ENCODE results near the gene MCCC2. TPM values are rescaled to one million over a fixed set of nuclear protein-coding genes. Genes with fewer than 3 reads are reported as not detected.
A peak's percentile ranks its signal among the peaks of the same experiment; 100 is the strongest.

The MCCC2 gene
- total and polyA plus RNA-seq, 2 of the 13 experiments (the other 11 are each of a cell fraction or from before 2014, with no cell fraction given) = 44.8 to 83.6 TPM

DNA sequence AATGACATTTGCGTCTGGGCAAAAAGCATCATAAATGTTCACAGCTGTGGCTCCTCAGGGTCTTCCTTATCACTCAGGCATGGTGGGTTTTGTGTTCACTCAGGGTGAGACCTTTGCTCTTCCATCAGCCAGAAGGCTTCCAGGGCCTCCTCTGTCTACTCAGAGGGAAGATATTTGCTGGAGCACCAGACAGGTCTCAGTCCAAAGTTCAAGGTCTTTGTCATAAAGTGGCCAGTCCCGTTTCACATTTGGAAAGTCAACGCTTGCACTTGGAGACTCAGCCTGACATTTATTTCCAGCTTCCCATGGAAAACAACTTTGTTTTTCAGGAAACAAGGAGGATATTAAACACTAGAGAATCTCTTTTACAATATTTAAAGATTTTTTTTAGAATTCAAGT, 119.8 kb downstream of the MCCC2 start:
- no peaks in the 10 kb centered on the region for H3K79me2 ChIP-seq (ENCODE audit: insufficient read depth, low read length)
- in situ Hi-C loops (cut with HindIII; ENCODE audit: extremely low pct_ligation_motif_present, low pct_unique_long_range_greater_than_20kb) = no loop called here
- H3K9ac ChIP-seq (ENCODE audit: insufficient read depth, low read depth, low read length) = no peak overlapping the region
- 5% methylated on average over 3 of the region's 3 CpGs for WGBS (ENCODE audit: low lambda C conversion rate)
- H4K20me1 ChIP-seq (ENCODE audit: insufficient read depth, low read length) = no peaks in the 10 kb centered on the region
- no peaks in the 10 kb centered on the region for H3K36me3 ChIP-seq (replicated peaks in 1 of 2; ENCODE audit: control insufficient read depth in 1 of 2, insufficient read depth in 2 of 2, low read length in 2 of 2)
- H3K4me1 ChIP-seq (ENCODE audit: insufficient read depth, low read length) = peaks cover 14% of the 10 kb centered on the region; the same call in 1 of the 2 replicates
- H3K4me3 ChIP-seq (replicated peaks in 1 of 3; ENCODE audit: insufficient read depth in 1 of 3, low read depth in 2 of 3, low read length in 3 of 3) = no peak overlapping the region
- no peaks in the 10 kb centered on the region for H3K9me3 ChIP-seq (ENCODE audit: low read length)
- intact Hi-C loops (cut with micrococcal nuclease; ENCODE audit: unreplicated experiment) = no loop called here
- CTCF ChIA-PET (ENCODE audit: low intra/inter-chr PET ratio, low total read pairs) = no interaction called here
- ATAC-seq = no peak
- H3K27me3 ChIP-seq (ENCODE audit: control insufficient read depth in 1 of 2, insufficient read depth in 2 of 2, low read length in 2 of 2) = no peaks in the 10 kb centered on the region; a peak in 1 of 5 replicates
- FAIRE-seq = peak; percentile 43
- DNase-seq (ENCODE audit: low spot score) = peak; percentile 39
- POLR2A ChIA-PET = interaction anchor here (0.9 to 2.1 kb wide), 2 partner anchors 11 to 13 kb away, joined by 3 to 11 read pairs; no protein-coding TSS in a partner anchor
- no peak overlapping the region for H3K4me2 ChIP-seq (ENCODE audit: low read depth, low read length)
- no peak overlapping the region for H2AFZ ChIP-seq (ENCODE audit: low read length)
- H3K27ac ChIP-seq (ENCODE audit: extremely low read length, insufficient read depth, low read length) = no peak overlapping the region
- no TSS peak for BruUV-seq (replicated peaks)
- TF ChIP-seq MED1 (CRISPR knock-in tag; IDR thresholded peaks at IDR 0.05) (no peak), NPAS2 (CRISPR knock-in tag; IDR thresholded peaks at IDR 0.05; ENCODE audit: borderline replicate concordance) (no peak), CEBPB (IDR thresholded peaks at IDR 0.05; ENCODE audit: borderline replicate concordance, low read depth, low read length) (no peak), ZNF781 (CRISPR knock-in tag; IDR thresholded peaks at IDR 0.05; ENCODE audit: borderline replicate concordance, not compliant biosample characterization) (no peak), MZF1 (CRISPR knock-in tag; IDR thresholded peaks at IDR 0.05; ENCODE audit: borderline replicate concordance) (no peak), ZNF761 (CRISPR knock-in tag; conservative IDR thresholded peaks at IDR 0.05) (no peak), THYN1 (CRISPR knock-in tag; IDR thresholded peaks at IDR 0.05; ENCODE audit: borderline replicate concordance, low read depth) (no peak), CHD4 (IDR thresholded peaks at IDR 0.05; ENCODE audit: borderline replicate concordance, low read length) (no peak), RARA (CRISPR knock-in tag; IDR thresholded peaks at IDR 0.05) (peak; percentile 44; the same call in 1 of the 2 replicates), CBX1 (IDR thresholded peaks at IDR 0.05; ENCODE audit: low read depth) (no peak), ARNT2 (CRISPR knock-in tag; IDR thresholded peaks at IDR 0.05; ENCODE audit: low read depth) (no peak), ZFP90 (CRISPR knock-in tag; IDR thresholded peaks at IDR 0.05; ENCODE audit: borderline replicate concordance) (no peak), NFKBIZ (CRISPR knock-in tag; IDR thresholded peaks at IDR 0.05) (no peak), HDAC6 (IDR thresholded peaks at IDR 0.05; ENCODE audit: low read depth, low read length) (no peak), GFI1 (CRISPR knock-in tag; IDR thresholded peaks at IDR 0.05; ENCODE audit: borderline replicate concordance) (no peak), RBM39 (IDR thresholded peaks at IDR 0.05; ENCODE audit: low read depth, low read length, poor library complexity, severe bottlenecking) (no peak)
- TF ChIP-seq, protein P1, sequence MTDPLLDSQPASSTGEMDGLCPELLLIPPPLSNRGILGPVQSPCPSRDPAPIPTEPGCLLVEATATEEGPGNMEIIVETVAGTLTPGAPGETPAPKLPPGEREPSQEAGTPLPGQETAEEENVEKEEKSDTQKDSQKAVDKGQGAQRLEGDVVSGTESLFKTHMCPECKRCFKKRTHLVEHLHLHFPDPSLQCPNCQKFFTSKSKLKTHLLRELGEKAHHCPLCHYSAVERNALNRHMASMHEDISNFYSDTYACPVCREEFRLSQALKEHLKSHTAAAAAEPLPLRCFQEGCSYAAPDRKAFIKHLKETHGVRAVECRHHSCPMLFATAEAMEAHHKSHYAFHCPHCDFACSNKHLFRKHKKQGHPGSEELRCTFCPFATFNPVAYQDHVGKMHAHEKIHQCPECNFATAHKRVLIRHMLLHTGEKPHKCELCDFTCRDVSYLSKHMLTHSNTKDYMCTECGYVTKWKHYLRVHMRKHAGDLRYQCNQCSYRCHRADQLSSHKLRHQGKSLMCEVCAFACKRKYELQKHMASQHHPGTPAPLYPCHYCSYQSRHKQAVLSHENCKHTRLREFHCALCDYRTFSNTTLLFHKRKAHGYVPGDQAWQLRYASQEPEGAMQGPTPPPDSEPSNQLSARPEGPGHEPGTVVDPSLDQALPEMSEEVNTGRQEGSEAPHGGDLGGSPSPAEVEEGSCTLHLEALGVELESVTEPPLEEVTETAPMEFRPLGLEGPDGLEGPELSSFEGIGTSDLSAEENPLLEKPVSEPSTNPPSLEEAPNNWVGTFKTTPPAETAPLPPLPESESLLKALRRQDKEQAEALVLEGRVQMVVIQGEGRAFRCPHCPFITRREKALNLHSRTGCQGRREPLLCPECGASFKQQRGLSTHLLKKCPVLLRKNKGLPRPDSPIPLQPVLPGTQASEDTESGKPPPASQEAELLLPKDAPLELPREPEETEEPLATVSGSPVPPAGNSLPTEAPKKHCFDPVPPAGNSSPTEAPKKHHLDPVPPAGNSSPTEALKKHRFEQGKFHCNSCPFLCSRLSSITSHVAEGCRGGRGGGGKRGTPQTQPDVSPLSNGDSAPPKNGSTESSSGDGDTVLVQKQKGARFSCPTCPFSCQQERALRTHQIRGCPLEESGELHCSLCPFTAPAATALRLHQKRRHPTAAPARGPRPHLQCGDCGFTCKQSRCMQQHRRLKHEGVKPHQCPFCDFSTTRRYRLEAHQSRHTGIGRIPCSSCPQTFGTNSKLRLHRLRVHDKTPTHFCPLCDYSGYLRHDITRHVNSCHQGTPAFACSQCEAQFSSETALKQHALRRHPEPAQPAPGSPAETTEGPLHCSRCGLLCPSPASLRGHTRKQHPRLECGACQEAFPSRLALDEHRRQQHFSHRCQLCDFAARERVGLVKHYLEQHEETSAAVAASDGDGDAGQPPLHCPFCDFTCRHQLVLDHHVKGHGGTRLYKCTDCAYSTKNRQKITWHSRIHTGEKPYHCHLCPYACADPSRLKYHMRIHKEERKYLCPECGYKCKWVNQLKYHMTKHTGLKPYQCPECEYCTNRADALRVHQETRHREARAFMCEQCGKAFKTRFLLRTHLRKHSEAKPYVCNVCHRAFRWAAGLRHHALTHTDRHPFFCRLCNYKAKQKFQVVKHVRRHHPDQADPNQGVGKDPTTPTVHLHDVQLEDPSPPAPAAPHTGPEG (CRISPR knock-in tag; IDR thresholded peaks at IDR 0.05) = no peak
- TF ChIP-seq, protein P2, sequence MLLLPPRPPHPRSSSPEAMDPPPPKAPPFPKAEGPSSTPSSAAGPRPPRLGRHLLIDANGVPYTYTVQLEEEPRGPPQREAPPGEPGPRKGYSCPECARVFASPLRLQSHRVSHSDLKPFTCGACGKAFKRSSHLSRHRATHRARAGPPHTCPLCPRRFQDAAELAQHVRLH (CRISPR knock-in tag; IDR thresholded peaks at IDR 0.05; ENCODE audit: borderline replicate concordance, low read depth) = no peak
- TF ChIP-seq, protein P3, sequence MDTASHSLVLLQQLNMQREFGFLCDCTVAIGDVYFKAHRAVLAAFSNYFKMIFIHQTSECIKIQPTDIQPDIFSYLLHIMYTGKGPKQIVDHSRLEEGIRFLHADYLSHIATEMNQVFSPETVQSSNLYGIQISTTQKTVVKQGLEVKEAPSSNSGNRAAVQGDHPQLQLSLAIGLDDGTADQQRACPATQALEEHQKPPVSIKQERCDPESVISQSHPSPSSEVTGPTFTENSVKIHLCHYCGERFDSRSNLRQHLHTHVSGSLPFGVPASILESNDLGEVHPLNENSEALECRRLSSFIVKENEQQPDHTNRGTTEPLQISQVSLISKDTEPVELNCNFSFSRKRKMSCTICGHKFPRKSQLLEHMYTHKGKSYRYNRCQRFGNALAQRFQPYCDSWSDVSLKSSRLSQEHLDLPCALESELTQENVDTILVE (CRISPR knock-in tag; IDR thresholded peaks at IDR 0.05) = no peak

Data from HepG2 (cell line).